Measurements from ENCODE around the gene SLC25A40.
"Not testable (repeated sequence)": the region's sequence is repeated elsewhere in the genome, so short reads cannot be mapped to it uniquely, and the experiment has no call there.

SLC25A40 gene

GRCh38 chr7:87870471-87870870 is 5.7 kb downstream of the SLC25A40 start:
- no peak for DNase-seq

DNA sequence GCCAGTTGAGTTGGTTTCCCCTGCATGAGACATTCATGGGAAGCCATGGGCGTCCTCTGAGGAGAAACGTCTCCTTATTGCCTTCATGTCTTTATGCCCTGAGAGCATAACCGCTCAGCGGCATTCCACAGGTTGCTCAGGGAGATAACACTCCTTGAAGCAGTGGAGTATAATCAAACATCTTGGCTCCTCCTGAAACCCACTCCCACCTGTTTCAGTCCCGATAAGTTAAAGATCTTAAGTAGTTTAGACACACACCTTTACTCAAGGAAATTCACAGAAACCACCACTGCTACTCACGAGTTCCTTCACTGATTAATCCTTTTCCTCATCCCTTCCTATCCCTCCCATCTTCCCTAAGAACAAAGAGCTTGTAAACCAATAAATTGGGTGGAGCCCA is 9.6 kb downstream of the SLC25A40 start:
- DNase-seq, result not testable (repeated sequence)

- DNase-seq, result no peak
Measured at GRCh38 chr7:87866089-87866488, 10.1 kb downstream of the SLC25A40 start.

GRCh38 chr7:87858417-87859100 is 17.6 kb downstream of the SLC25A40 start:
- no peak for DNase-seq

DNA sequence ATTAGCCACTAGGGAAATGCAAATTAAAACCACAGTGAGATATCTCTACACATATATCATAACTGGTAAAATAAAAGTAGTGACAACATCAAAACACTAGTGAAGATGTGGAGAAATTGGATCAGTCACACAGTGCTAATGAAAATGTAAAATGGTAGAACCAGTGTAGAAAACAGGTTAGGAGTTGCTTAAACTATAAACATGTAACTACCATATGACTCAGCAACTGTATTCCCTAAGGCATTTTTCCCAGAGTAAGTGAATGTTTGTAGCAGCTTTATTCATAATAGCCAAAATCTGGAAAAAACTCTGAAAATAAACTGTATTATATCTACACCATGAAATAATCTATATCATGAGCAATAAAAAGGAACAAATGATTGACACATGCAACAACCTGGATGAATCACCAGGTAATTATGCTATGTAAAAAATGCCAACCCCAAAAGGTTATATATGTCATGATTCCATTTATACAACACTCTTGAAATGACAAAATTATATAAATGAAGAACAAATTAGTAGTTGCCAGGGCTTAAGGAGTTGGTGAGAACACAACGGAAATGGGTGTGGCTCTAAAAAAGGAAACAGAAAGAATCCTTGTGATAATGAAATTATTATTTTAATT is 22.8 kb downstream of the SLC25A40 start:
- DNase-seq, result no peak

DNA sequence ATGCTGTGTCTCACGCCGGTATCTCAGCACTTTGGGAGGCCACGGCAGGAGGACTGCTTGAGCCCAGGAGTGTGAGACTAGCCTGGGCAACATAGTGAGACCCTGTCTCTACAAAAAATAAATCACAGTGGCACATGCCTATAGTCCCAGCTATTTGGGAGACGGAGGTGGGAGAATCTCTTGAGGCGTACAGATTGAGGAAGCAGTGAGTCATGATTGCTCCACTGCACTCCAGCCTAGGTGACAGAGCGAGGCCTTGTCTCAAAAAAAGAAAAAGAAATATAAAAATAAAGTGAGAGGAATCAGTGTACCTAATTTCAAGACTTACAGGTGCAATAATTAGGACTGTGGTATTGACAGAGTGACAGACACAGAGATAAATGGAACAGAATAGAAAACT is 23.9 kb downstream of the SLC25A40 start:
- DNase-seq, result no peak

DNA sequence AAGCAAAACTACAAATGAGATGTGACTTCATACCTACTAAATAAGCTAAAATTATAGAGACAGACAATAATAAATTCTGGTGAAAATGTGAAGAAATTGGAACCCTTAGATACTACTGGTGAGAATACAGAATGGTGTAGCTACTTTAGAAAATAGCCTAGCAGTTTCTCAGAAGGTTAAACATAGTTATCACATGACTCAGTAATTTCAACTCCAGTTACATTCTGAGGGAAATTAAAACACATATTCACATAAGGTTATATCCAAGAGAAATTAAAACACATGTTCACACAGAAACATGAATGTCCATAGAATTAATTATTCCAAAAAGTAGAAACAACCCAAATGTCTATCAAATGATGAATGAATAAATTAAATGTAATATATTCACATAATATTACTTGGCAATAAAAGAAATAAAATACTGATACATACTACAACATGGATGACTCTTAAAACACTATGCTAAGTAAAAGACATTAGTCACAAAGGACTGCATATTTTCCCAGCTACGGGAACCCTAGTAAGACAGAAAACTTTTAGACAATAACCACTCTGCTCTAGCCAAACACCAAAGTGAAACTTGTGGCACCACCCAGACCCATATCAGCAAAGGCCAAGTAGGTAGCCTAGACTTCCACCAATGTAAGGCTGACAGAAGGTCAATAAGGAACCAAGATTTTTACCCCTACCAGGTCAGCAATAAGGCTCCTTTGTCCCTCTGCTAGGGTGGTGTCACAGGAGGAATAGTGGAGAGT is 25.1 kb downstream of the SLC25A40 start:
- no peak for DNase-seq

GRCh38 chr7:87837597-87837996 is 38.6 kb downstream of the SLC25A40 start:
- DNase-seq, result no peak

- peak in 1 of 2 experiments; percentile 2 for DNase-seq
Measured at GRCh38 chr7:87833130-87833529, 43.0 kb downstream of the SLC25A40 start.

DNA sequence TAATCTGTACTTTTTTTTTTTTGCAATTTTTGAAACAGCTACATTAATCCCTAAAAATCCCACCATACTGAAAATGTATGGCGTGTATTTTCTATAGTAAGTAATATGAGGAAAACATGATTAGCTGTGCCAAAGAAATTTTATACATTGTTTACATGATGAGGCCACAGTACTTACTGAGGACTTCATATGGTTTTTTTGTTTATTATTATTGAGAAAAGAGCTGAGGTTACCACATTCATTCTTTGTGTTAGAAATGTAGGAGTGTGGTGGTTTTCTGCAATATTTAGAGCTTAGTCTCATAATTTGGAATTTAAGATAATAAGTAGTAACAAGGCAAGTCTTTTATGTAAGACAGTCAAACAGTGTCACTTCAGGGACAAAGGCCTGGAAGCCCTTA is 45.1 kb downstream of the SLC25A40 start:
- DNase-seq, result no peak

DNA sequence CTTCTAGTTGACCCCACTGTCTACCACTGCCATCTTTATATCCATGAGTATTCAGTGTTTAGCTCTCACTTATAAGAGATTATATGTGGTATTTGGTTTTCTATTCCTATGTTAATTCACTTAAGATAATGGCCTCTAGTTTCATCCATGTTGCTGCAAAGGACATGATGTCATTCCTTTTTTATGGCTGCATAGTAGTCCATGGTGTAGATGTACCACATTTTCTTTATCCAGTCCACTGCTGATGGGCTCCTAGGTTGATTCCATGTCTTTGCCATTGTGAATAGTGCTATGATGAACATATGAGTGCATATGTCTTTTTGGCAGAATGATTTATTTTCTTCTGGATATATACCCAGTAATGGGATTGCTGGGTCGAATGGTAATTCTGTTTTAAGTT is 47.8 kb downstream of the SLC25A40 start:
- not testable (repeated sequence) for DNase-seq

- not testable (repeated sequence) for DNase-seq
Measured at GRCh38 chr7:87825369-87825768, 50.8 kb downstream of the SLC25A40 start.

DNA sequence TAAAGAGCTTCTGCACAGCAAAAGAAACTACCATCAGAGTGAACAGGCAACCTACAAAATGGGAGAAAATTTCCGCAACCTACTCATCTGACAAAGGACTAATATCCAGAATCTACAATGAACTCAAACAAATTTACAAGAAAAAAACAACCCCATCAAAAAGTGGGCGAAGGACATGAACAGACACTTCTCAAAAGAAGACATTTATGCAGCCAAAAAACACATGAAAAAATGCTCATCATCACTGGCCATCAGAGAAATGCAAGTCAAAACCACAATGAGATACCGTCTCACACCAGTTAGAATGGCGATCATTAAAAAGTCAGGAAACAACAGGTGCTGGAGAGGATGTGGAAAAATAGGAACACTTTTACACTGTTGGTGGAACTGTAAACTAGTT is 54.1 kb downstream of the SLC25A40 start:
- DNase-seq, result not testable (repeated sequence)

GRCh38 chr7:87818336-87818735 is 57.8 kb downstream of the SLC25A40 start:
- no peak for DNase-seq

- no peak for DNase-seq
Measured at GRCh38 chr7:87816389-87816788, 59.8 kb downstream of the SLC25A40 start.

- no peak for DNase-seq
Measured at GRCh38 chr7:87810726-87811125, 65.4 kb downstream of the SLC25A40 start.

DNA sequence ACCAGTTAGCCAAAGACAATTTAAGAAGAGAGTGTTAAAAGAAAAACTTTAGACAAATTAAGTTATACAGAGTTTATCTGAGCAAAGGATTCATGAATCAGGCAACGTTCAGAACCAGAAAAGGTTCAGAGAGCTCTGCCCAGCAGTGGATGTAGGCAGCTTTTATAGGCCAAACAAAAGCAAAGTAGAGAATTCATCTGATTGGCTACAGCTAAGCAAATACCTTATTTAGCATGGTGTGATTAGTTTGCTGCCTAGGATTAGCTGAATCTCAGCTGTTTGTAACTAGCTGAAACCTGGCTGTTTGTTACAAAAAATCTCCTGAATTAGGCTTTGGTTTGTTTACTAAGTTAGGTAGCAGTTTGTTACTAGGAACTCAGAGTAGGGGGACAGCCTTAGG is 66.0 kb downstream of the SLC25A40 start:
- no peak for DNase-seq

- DNase-seq, result no peak
Measured at GRCh38 chr7:87806150-87806549, 70.0 kb downstream of the SLC25A40 start.

DNA sequence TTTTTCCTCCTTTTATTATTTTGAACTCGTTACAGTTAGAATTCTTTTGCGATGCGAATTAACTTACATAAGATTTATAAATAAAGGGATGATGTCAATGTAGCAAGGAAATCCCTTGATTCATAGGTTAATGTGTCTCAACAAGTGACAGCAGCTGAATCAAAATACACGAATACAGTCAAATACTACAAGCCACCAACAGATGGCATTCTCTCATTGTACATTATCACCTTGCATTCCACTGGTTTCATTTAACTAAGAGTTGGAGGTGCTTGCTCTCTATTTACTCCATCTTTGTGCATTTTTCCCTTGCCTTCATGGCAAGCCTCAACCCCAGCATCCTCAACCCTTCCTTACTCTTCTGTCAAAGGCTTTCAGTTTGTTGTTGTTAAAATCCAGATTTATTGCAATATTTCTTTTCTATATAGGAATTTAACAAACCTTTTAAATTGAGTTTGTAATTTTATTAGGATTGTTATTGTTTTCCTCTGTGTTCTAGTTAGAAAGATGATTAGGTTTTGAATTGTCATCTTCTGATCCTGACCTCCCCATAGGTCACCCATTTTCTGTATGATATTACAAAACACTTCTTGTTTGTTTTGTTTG is 78.3 kb downstream of the SLC25A40 start:
- DNase-seq, result peak; percentile 30 to 63

- no peak for DNase-seq
Measured at GRCh38 chr7:87797395-87797794, 78.8 kb downstream of the SLC25A40 start.

GRCh38 chr7:87785368-87785995 is 90.7 kb downstream of the SLC25A40 start:
- no peak for DNase-seq

GRCh38 chr7:87784424-87784823 is 91.7 kb downstream of the SLC25A40 start:
- DNase-seq, result no peak
